Lower leg skin (tissue), 4 donors: Measurements from ENCODE around the gene KAT6B. TPM values are rescaled to one million over a fixed set of nuclear protein-coding genes. Genes with fewer than 3 reads are reported as not detected.

Experiments
- DNase-seq, 2 donors: peaks; one replicate each; pipeline ENCODE4 v3.0.0-alpha.2; 2019; ENCODE audit warnings: low spot score in 2 of 2
- H3K4me3 ChIP-seq: fragments of 200-600 bp; sonication (generic); 2 replicates; pipeline ENCODE4 v1.5.1; 2017; ENCODE audit warnings: mild to moderate bottlenecking, low read depth; ENCODE audit not compliant: poor library complexity, severe bottlenecking
- POLR2A ChIP-seq, 2 donors: fragments of 450-650 bp; IDR thresholded peaks; one replicate each; pipeline ENCODE4 v1.6.1; 2016 to 2017; ENCODE audit warnings: antibody characterized with exemption in 2 of 2, mild to moderate bottlenecking in 1 of 2, moderate library complexity in 1 of 2
- WGBS, 2 donors: methylation state at CpG; one replicate each; pipeline ENCODE4 v1.1.5; 2018; 5-methylcytosine and 5-hydroxymethylcytosine counted together
- intact Hi-C: fragments of 100-400 bp; cut with DNase I; formaldehyde crosslinking; loops from one replicate; pipeline ENCODE4 v1.15.0; 2023; ENCODE audit warnings: low total_unique reads
- total RNA-seq, 4 donors: library from RNA; depleted of rRNA; stranded (reverse); fragments of >200 nt; gene quantifications; one replicate each; pipeline ENCODE4 v1.1.0, GENCODE V29; 2016
- TF ChIP-seq, protein P1 (sequence below), 3 donors: fragments of 450-650 bp; IDR thresholded peaks; one replicate each; pipeline ENCODE4 v1.5.1; 2016; ENCODE audit warnings: antibody characterized with exemption in 3 of 3, mild to moderate bottlenecking in 3 of 3, moderate library complexity in 2 of 3

The KAT6B gene
- total RNA-seq, 4 donors from 2014 or later = 17.2 to 40.1 (median 34.5) TPM

DNA sequence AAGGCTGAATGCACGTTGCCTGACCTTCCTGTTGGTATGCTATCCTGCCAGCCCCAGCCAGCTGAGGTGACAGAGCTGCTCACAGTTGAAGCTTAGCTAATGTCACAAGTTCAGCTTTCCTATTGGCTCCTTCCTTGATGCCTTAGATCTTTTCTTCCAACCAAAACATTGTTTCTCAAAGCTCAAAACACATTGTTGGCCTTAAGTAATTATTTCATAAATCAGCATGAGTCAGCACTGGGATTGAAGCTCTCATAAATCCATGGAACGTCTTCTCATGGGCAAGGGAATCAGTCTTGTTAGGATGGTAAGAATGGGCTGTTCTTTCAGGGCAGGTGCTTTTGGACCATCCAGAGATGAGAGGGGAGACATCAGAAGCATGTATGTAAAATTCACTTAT, 157.0 kb downstream of the KAT6B start:
- TF ChIP-seq POLR2A (IDR thresholded peaks at IDR 0.05) = no peak
- TF ChIP-seq, protein P1, sequence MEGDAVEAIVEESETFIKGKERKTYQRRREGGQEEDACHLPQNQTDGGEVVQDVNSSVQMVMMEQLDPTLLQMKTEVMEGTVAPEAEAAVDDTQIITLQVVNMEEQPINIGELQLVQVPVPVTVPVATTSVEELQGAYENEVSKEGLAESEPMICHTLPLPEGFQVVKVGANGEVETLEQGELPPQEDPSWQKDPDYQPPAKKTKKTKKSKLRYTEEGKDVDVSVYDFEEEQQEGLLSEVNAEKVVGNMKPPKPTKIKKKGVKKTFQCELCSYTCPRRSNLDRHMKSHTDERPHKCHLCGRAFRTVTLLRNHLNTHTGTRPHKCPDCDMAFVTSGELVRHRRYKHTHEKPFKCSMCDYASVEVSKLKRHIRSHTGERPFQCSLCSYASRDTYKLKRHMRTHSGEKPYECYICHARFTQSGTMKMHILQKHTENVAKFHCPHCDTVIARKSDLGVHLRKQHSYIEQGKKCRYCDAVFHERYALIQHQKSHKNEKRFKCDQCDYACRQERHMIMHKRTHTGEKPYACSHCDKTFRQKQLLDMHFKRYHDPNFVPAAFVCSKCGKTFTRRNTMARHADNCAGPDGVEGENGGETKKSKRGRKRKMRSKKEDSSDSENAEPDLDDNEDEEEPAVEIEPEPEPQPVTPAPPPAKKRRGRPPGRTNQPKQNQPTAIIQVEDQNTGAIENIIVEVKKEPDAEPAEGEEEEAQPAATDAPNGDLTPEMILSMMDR (IDR thresholded peaks at IDR 0.05) = no peak
- DNase-seq = no peak
- no peak overlapping the region for H3K4me3 ChIP-seq
- WGBS, 2 donors = 66 to 78% methylated on average over 2 of the region's 2 CpGs
- intact Hi-C loops = no loop called here

DNA sequence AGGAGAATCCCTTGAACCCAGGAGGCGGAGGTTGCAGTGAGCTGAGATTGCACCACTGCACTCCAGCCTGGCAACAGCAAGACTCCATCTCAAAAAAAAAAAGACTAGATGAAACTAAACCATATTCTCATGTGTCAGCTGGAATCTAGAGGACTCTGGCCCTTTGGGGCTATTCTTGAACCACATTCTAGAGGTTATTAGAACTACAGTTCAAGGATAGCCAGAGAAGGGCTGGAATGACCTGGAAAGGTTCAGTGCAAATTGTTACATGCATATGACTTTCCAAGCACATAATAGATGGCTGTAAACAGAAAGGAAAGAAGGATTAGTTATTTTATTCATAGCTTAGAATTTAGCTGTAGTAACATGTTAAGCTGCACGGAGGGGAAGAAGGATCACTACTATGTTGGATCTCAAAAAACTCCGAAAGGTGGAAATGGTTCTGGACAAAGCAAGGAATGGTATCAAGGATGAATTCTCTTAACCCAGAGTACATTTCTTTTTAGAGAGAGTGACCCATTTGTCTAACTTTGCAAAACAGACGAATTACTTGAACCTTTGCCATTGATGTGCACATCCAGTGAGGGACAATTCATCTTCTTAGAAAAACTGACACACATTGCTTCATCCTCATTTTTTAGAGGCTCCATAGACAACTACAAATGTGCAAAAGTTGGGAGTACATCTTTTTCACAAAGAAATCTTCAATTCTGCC, 161.1 kb downstream of the KAT6B start:
- no peak for TF ChIP-seq POLR2A (IDR thresholded peaks at IDR 0.05)
- TF ChIP-seq, protein P1 (IDR thresholded peaks at IDR 0.05) = no peak
- no peak overlapping the region for H3K4me3 ChIP-seq
- intact Hi-C loops = no loop called here
- WGBS, 2 donors = 70 to 74% methylated on average over 4 of the region's 4 CpGs
- no peak for DNase-seq

DNA sequence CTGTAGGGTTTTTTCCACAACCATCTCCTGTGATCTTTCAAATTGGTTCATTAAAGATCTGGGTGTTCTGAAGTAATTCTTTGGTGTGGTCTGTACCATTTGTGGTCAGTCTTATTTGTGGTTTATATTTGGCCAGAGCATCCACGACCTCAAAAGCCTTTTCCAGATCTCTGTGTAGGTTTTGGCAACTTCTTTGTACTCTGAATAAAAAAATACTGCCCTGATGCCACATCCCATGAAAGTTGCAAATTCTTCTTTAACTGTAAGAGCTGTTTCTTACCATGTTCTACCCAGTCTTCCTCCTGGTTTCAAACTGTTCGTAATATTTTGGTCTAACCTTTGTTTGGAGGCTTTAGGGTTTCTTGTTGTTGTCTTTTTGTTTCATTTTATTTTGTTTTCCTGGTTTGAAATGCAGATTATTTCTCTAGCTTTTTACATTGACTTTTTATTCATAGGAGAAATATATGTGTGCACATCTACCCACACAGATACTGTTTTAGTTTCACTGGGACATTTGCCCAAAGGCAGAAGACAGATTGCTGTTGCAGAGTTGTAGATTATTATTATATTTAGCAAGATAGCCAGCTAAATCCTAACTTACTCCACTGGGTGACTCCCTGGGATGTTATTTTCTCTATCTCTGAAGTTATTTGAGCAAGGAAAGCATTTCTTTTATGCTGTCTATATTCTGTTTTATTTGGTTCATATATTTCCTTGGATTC, 161.8 kb downstream of the KAT6B start:
- intact Hi-C loops = no loop called here
- WGBS, 2 donors = 35 to 44% methylated on average over 2 of the region's 2 CpGs
- DNase-seq = no peak
- H3K4me3 ChIP-seq = no peak overlapping the region
- TF ChIP-seq, protein P1 (IDR thresholded peaks at IDR 0.05) = no peak

DNA sequence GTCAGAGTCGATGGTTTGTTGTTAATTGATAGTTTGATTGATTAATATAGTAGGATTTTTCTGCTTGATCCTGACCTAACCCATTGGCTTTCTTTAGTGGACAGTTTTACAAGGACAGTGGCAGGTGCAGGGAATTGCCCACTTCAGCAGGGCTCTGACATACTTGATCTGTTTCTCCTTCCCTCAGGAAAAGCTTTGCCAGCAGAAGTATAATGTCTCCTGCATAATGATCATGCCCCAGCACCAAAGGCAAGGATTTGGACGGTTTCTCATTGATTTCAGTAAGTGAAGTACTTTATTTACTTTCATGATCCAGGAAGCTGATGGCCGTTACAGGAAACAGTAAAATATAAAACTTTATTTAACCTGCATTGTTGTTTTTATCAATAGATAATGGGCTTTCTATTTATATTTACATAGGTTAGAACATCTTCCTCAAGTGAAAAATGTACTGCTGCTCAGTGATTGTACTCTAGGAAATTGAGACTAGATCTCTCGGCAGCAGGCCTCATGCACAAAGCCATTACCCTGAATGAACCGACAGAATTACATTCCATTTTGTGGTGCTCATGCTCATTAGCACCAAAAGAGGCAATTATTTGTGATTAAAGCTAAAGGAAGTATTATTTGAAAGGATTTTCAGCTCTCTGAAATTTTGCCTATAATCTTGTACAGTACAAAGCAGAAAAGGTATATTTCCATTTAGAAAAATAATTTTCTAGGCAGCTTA, 162.6 kb downstream of the KAT6B start:
- no peak for DNase-seq
- TF ChIP-seq, protein P1 (IDR thresholded peaks at IDR 0.05) = no peak
- TF ChIP-seq POLR2A (IDR thresholded peaks at IDR 0.05) = no peak

DNA sequence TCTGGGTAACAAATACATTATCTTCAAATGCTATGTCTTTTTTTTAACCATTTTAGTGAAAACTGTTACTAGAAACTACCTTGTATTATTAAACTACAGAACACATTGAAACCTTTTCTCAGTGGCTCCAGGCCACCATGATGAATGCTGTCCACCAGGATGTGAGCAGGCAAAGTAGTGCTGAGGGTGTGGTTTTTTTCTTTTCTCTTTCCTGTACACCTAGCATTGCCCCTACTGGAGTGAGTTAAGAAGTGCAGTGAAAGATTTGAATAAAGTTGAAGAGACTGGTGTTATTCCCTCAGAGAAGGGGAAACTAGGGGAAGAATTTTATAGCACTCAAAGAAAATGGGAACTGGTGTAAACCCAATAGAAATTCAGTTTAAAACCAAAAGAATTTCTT, 165.0 kb downstream of the KAT6B start:
- H3K4me3 ChIP-seq = no peak overlapping the region
- intact Hi-C loops = no loop called here
- no peak for TF ChIP-seq POLR2A (IDR thresholded peaks at IDR 0.05)
- TF ChIP-seq, protein P1 (IDR thresholded peaks at IDR 0.05) = no peak
- no peak for DNase-seq

More for the DNA sequence above, 162.6 kb downstream of the KAT6B start:
- WGBS, 2 donors = 56 to 57% methylated on average over 5 of the region's 5 CpGs
- intact Hi-C loops = no loop called here
- H3K4me3 ChIP-seq = no peak overlapping the region
